GM12874 (cell line): ENCODE results near the gene SUSD4.

ENCODE experiments used
- TF ChIP-seq, protein P1 (sequence below): IDR thresholded peaks from 2 replicates; pipeline ENCODE4 v1.5.1; 2011; ENCODE audit warnings: low read depth, mild to moderate bottlenecking, control low read depth, low read length, moderate library complexity; ENCODE audit not compliant: insufficient read depth

The SUSD4 gene

GRCh38 chr1:223307544-223307943 lies 56.4 kb downstream of the SUSD4 start:
- TF ChIP-seq, protein P1, sequence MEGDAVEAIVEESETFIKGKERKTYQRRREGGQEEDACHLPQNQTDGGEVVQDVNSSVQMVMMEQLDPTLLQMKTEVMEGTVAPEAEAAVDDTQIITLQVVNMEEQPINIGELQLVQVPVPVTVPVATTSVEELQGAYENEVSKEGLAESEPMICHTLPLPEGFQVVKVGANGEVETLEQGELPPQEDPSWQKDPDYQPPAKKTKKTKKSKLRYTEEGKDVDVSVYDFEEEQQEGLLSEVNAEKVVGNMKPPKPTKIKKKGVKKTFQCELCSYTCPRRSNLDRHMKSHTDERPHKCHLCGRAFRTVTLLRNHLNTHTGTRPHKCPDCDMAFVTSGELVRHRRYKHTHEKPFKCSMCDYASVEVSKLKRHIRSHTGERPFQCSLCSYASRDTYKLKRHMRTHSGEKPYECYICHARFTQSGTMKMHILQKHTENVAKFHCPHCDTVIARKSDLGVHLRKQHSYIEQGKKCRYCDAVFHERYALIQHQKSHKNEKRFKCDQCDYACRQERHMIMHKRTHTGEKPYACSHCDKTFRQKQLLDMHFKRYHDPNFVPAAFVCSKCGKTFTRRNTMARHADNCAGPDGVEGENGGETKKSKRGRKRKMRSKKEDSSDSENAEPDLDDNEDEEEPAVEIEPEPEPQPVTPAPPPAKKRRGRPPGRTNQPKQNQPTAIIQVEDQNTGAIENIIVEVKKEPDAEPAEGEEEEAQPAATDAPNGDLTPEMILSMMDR: no peak

DNA sequence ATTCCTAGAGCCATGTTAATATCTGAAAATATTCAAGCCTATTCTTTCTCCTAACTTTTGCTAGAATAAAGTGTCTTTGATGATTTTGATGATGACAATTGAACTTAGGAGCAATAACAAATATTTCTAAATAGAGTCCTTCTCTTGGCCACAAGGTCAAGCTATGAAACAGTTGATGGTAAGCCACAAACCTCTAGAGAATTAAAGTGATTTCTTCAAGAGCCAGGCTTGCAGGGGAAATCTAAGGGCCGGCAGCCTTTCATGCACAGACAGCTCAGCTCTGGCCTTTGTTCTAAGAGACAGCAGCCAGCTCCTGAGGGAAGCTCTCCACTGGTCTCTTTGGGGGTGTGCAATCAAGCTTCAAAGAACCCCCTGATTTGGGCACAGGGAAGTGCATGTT lies 59.0 kb downstream of the SUSD4 start:
- TF ChIP-seq, protein P1: no peak

DNA sequence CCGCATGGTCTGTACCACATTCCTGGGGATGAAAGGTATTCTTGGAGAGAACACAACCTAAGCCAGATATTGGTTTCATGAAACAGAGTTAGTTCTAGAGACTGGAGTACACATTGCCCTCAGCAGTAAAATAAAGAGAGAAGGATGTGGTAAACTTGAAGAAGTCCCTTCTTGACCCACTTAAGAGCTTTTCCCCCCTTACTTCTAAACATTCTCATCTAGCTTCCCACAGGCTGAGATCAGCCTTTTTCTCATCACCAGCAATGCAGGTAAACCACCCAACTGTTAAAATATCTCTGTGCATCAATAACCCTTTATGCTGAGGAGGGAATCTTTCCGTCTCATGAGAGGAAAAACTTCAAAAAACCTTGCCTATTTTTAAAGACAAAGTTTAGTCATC lies 62.6 kb downstream of the SUSD4 start:
- TF ChIP-seq, protein P1: no peak

GRCh38 chr1:223299553-223299952 lies 64.4 kb downstream of the SUSD4 start:
- TF ChIP-seq, protein P1: no peak

DNA sequence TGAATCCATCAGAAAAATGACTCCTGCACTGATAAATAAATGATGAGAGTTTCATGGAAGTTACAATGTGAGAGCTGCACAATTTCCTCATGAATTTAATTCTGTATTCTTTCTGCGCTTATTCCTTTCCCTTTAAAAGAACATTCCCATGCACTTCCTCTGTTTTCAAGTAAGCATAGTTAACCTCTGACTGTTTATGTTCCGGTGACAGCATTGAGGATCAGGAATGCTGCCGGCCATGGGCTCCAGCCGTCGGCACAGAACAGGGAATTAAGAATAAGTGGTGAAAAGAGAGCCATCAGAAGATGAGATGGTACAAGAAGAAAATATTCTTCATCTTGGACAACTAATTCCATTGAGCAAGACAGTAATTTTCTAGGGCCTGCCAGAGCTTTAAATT lies 65.3 kb downstream of the SUSD4 start:
- TF ChIP-seq, protein P1: no peak

- TF ChIP-seq, protein P1: no peak
Measured at GRCh38 chr1:223297800-223298199, 66.2 kb downstream of the SUSD4 start.

DNA sequence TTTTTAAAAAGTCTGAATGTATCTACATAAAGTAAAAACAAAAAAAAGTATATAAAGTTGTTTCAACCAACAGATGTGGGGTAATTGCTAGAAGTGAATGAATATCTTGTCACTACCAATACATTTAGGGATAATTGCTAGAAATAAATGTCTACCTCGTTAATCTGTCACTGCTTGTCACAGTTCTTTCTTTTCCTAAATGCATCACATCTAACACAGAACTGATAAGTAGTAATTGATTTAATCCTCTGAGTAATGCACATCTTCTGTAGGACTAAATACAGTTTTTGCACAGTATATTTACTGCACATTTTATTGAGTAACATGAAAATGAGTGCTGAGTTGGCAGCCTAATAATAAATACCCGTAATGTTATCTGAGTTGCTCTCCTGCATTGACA lies 72.2 kb downstream of the SUSD4 start:
- TF ChIP-seq, protein P1: no peak

DNA sequence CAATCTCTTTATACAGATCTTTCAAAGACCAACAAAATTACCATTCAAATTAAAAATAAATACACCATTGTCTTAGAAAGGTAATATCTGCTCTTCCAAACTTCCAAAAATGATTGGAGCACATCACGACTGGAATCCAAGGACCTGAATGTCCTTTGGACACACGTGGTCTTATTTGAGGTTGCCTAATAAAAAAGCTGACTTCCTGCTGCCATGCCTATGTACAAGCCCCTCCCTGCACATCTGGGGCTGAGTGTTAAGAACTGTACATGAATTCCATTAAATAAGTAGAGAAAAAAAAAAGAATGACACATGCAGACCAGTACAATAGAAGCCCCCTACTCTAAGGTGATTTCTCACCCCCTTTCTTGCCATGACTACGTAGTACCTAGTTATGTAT lies 73.6 kb downstream of the SUSD4 start:
- TF ChIP-seq, protein P1: no peak
